Parathyroid adenoma (tissue), 2 donors: ENCODE data around the gene CTRB1.

ENCODE experiments used
- H2AFZ ChIP-seq: fragments of 300-600 bp; sonication (generic); one replicate; pipeline ENCODE4 v1.7.0; 2017; ENCODE audit warnings: antibody characterized with exemption, mild to moderate bottlenecking
- H3K27ac ChIP-seq: fragments of 300-600 bp; sonication (generic); one replicate; pipeline ENCODE4 v1.7.0; 2017
- H3K27me3 ChIP-seq: fragments of 300-600 bp; sonication (generic); one replicate; pipeline ENCODE4 v1.7.0; 2017; ENCODE audit warnings: low read length; ENCODE audit not compliant: control insufficient read depth, insufficient read depth
- H3K36me3 ChIP-seq: fragments of 300-600 bp; sonication (generic); one replicate; pipeline ENCODE4 v1.7.0; 2017; ENCODE audit warnings: low read length; ENCODE audit not compliant: control insufficient read depth, insufficient read depth
- H3K4me1 ChIP-seq: fragments of 300-600 bp; sonication (generic); one replicate; pipeline ENCODE4 v1.7.0; 2017; ENCODE audit warnings: control low read depth
- H3K4me2 ChIP-seq: fragments of 300-600 bp; sonication (generic); one replicate; pipeline ENCODE4 v1.7.0; 2017; ENCODE audit warnings: low read length
- H3K4me3 ChIP-seq: fragments of 300-600 bp; sonication (generic); one replicate; pipeline ENCODE4 v1.7.0; 2017; ENCODE audit warnings: low read depth, low read length
- H3K79me2 ChIP-seq: fragments of 300-600 bp; sonication (generic); one replicate; pipeline ENCODE4 v1.7.0; 2017; ENCODE audit warnings: control low read depth
- H3K9ac ChIP-seq: fragments of 300-600 bp; sonication (generic); one replicate; pipeline ENCODE4 v1.7.0; 2017; ENCODE audit warnings: mild to moderate bottlenecking
- H3K9me3 ChIP-seq: fragments of 300-600 bp; sonication (generic); one replicate; pipeline ENCODE4 v1.7.0; 2017; ENCODE audit warnings: low read length; ENCODE audit not compliant: control insufficient read depth
- TF ChIP-seq, protein P1 (sequence below): fragments of 300-600 bp; sonication (generic); IDR thresholded peaks from one replicate; pipeline ENCODE4 v1.7.0; 2017; ENCODE audit warnings: antibody characterized with exemption, mild to moderate bottlenecking
- donor health status: primary hyperparathyroidism.

Gene CTRB1

DNA sequence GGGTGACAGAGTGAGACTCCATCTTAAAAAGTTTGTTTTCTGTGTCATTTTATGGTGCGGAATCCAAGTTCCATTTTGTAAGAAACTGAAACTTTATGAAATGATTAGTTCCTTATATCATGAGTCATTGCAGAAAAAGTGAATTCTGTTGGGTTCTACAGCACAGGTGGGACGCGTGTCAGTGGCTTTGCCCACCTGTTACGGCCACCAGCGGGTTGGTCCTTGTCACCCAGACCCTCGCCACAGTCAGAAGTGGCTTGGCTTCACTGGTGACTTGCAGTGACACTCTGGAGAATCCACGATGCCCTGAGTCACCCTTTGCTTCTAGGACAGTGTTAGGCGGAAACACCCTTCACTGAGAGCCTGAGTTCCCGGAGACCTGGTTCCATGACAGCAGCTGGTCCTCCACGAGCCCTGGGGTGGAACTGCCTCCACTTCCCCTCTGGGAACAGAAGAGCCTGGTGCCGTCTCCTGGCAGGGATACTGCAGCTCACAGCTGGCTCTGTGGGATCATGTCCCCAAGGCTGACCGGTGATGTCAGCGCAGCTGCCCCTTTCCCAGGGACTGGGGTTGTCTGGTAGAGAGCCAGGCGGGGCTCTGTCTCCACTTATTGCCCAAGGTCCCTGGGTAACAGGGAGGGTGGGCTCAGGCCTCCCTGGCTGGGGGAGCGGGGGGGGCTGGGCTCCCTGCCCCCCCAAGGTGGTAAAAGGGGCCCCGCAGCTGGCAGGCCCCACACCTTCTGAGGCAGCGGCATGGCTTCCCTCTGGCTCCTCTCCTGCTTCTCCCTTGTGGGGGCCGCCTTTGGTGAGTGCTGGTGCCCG lies at the start of gene CTRB1:
CTRB1 (plus strand) TSS at position 733 of the 821 bp plus-strand sequence; CDS start at position 753, 20 bp downstream.
- Histone ChIP-seq H3K4me2 (no peak within 1 kb of the TSS), H3K4me1 (no peaks in the 10 kb centered on the region), H3K36me3 (no peaks in the 10 kb centered on the region), H3K9me3 (no peaks in the 10 kb centered on the region), H3K4me3 (no peak within 1 kb of the TSS), H3K27ac (no peak within 1 kb of the TSS), H3K79me2 (no peaks in the 10 kb centered on the region), H2AFZ (peak within 1 kb of the TSS; percentile 5), H3K27me3 (no peaks in the 10 kb centered on the region), H3K9ac (no peak within 1 kb of the TSS)
- TF ChIP-seq, protein P1, sequence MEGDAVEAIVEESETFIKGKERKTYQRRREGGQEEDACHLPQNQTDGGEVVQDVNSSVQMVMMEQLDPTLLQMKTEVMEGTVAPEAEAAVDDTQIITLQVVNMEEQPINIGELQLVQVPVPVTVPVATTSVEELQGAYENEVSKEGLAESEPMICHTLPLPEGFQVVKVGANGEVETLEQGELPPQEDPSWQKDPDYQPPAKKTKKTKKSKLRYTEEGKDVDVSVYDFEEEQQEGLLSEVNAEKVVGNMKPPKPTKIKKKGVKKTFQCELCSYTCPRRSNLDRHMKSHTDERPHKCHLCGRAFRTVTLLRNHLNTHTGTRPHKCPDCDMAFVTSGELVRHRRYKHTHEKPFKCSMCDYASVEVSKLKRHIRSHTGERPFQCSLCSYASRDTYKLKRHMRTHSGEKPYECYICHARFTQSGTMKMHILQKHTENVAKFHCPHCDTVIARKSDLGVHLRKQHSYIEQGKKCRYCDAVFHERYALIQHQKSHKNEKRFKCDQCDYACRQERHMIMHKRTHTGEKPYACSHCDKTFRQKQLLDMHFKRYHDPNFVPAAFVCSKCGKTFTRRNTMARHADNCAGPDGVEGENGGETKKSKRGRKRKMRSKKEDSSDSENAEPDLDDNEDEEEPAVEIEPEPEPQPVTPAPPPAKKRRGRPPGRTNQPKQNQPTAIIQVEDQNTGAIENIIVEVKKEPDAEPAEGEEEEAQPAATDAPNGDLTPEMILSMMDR = no peak

DNA sequence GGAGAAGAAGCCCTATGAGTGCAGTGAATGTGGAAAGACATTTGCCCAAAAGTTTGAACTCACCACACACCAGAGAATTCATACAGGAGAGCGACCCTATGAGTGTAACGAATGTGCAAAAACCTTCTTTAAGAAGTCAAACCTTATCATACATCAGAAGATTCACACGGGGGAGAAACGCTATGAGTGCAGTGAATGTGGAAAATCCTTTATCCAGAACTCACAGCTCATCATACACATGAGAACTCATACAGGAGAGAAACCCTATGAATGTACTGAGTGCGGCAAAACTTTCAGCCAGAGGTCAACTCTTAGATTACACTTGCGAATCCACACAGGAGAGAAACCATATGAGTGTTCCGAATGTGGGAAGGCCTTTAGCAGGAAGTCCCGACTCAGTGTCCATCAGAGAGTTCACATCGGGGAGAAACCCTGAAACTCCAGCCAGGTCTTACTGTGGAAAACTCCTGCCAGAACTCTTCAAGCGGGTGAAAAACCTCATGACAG lies 48.8 kb upstream of the CTRB1 start:
- H3K9ac ChIP-seq = no peak overlapping the region
- H3K27ac ChIP-seq = no peak overlapping the region
- H3K4me3 ChIP-seq = no peak overlapping the region
- no peak overlapping the region for H3K4me2 ChIP-seq
- H3K27me3 ChIP-seq = no peaks in the 10 kb centered on the region
- TF ChIP-seq, protein P1 = no peak
- H2AFZ ChIP-seq = no peak overlapping the region
- no peaks in the 10 kb centered on the region for H3K4me1 ChIP-seq
- peaks cover 6% of the 10 kb centered on the region for H3K9me3 ChIP-seq
- H3K36me3 ChIP-seq = peaks cover 11% of the 10 kb centered on the region
- peaks cover 5% of the 10 kb centered on the region for H3K79me2 ChIP-seq

DNA sequence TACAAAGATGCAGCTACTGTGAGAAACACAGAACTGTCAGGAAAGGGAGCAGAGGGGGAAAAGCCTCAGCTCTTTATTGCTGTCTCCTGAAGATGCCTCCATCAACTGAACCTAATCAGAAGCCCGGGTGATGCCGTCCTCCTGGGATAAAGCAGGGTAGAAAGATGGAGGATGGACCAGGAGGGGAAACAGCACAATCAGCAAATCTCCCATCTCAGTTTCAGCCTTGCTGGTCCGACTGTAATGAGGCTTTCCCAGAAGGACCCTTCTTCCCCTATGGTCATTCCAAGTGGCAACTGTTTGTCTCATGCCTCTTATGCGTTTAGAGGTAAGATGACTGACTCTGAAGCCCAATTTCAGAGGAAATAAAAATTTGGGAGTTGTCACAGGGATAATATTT lies 46.2 kb upstream of the CTRB1 start:
- Histone ChIP-seq H3K27me3 (no peaks in the 10 kb centered on the region), H3K4me2 (no peak overlapping the region), H3K27ac (no peak overlapping the region), H3K9me3 (peaks cover 6% of the 10 kb centered on the region), H3K9ac (no peak overlapping the region), H3K4me3 (no peak overlapping the region), H3K4me1 (no peaks in the 10 kb centered on the region), H3K79me2 (no peaks in the 10 kb centered on the region), H3K36me3 (peaks cover 11% of the 10 kb centered on the region), H2AFZ (no peak overlapping the region)
- TF ChIP-seq, protein P1 = no peak

DNA sequence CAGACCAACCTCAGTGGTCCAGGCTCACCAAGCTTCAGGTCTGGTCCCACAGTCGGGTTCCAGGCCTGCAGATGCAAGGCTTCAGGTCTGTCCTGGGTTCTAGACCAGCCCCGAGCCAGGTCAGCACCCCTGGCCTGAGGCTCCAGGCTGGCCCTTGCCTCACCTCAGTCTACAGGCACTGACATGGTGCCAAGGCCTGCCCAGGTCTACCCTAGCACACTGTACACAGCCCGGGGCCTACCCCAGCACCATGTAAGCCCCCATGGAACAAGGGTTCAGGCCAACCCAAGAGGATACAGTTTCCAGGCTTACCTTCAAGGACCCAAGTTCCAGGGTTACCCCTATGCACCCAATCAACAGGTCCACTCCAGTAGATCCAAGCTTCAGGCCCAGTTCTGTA lies 43.7 kb upstream of the CTRB1 start:
- peaks cover 4% of the 10 kb centered on the region for H3K9me3 ChIP-seq
- TF ChIP-seq, protein P1 = no peak

DNA sequence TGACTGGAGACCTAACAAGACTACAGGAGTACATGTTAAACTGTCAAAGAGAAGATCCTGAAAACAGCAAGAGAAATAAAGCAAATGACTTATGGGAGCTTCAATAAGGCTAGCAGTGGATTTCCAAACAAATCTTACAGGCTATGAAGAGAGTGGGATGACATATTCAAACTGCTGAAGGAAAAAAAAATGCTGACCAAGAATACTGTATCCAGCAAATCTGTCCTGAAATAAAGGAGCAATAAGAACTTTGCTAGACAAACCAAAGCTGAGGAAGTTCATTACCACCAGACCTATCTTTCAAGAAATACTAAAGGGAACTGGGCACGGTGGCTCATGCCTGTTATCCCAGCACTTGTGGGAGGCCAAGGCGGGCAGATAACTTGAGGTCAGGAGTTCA lies 41.9 kb upstream of the CTRB1 start:
- Histone ChIP-seq H3K4me3 (no peak overlapping the region), H3K9ac (no peak overlapping the region), H3K27me3 (no peaks in the 10 kb centered on the region), H3K27ac (no peak overlapping the region), H3K79me2 (no peaks in the 10 kb centered on the region), H3K36me3 (no peaks in the 10 kb centered on the region), H3K4me1 (no peaks in the 10 kb centered on the region), H3K9me3 (peaks cover 2% of the 10 kb centered on the region), H3K4me2 (no peak overlapping the region), H2AFZ (no peak overlapping the region)
- TF ChIP-seq, protein P1 = no peak

More for the DNA sequence above, 43.7 kb upstream of the CTRB1 start:
- Histone ChIP-seq H3K4me1 (no peaks in the 10 kb centered on the region), H3K9ac (no peak overlapping the region), H3K27me3 (no peaks in the 10 kb centered on the region), H3K4me2 (no peak overlapping the region), H3K4me3 (no peak overlapping the region), H2AFZ (no peak overlapping the region), H3K79me2 (no peaks in the 10 kb centered on the region), H3K36me3 (peaks cover 4% of the 10 kb centered on the region), H3K27ac (no peak overlapping the region)
